H1 (cell line): ENCODE results near the gene PTPN2.

Source experiments
- BACH1 ChIP-seq: IDR thresholded peaks from 2 replicates; pipeline ENCODE4 v1.6.1; 2012; ENCODE audit warnings: low read length, improper control_type of control experiment
- BCL11A ChIP-seq, 2 experiments: IDR thresholded peaks; one replicate each; pipeline ENCODE4 v1.6.1; 2011; ENCODE audit warnings: low read depth in 2 of 2, low read length in 2 of 2, mild to moderate bottlenecking in 2 of 2
- HDAC6 ChIP-seq: IDR thresholded peaks from one replicate; pipeline ENCODE4 v1.7.1; 2012; ENCODE audit warnings: low read depth, mild to moderate bottlenecking, inconsistent platforms, low read length, moderate library complexity
- POLR2A ChIP-seq, 2 experiments: IDR thresholded peaks; 1 replicate in 1 of 2; 2 replicates in 1 of 2; pipeline ENCODE4 v1.6.1; 2011; ENCODE audit warnings: low read depth in 2 of 2, low read length in 2 of 2, mild to moderate bottlenecking in 2 of 2; ENCODE audit errors: control extremely low read depth in 1 of 2
- POU5F1 ChIP-seq: IDR thresholded peaks from 2 replicates; pipeline ENCODE4 v1.6.1; 2011; ENCODE audit warnings: low read depth, mild to moderate bottlenecking, low read length, moderate library complexity
- SIX5 ChIP-seq: IDR thresholded peaks from 2 replicates; pipeline ENCODE4 v1.6.1; 2011; ENCODE audit warnings: mild to moderate bottlenecking, low read depth, low read length
- SP1 ChIP-seq: IDR thresholded peaks from 2 replicates; pipeline ENCODE4 v1.6.1; 2011; ENCODE audit warnings: low read depth, low read length
- SP4 ChIP-seq: IDR thresholded peaks from 2 replicates; pipeline ENCODE4 v1.6.1; 2012; ENCODE audit warnings: low read length, inconsistent platforms
- SUZ12 ChIP-seq: fragments of 200-600 bp; sonication (generic); IDR thresholded peaks from 2 replicates; pipeline ENCODE4 v1.6.1; 2012; ENCODE audit warnings: mild to moderate bottlenecking, inconsistent platforms, low read length, moderate library complexity, mixed read lengths
- TBP ChIP-seq: IDR thresholded peaks from 2 replicates; pipeline ENCODE4 v1.6.1; 2011; ENCODE audit warnings: low read depth, low read length, improper control_type of control experiment
- TF ChIP-seq, protein P1 (sequence below): IDR thresholded peaks from 2 replicates; pipeline ENCODE4 v1.6.1; 2011; ENCODE audit warnings: low read length, improper control_type of control experiment

DNA sequence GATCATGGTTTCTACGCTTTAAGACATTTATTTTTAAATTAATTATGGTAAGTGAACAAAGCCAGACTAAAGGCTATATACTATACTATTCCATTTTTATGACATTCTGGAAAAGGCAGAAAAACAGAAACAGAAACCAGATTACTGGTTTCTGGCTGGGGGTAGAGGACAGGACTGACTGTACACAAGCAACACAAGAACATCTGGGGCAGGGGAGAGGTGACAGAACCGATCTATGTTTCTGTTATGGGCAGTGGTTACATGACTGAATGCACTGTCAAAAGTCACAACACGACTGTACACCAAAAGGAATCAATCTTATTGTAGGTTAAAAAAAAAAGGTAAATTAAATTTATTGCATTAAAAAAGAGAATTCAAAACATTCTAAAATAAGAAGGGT, 64.7 kb downstream of the PTPN2 start:
- TF ChIP-seq SP1 (no peak), BACH1 (no peak), BCL11A (IDR thresholded peaks at IDR 0.05; ENCODE audit: low read depth in 2 of 2, low read length in 2 of 2) (no peak), HDAC6 (no peak), POLR2A (IDR thresholded peaks at IDR 0.05; ENCODE audit: control extremely low read depth in 1 of 2, low read depth in 2 of 2, low read length in 2 of 2) (no peak), POU5F1 (no peak), SP4 (no peak), SUZ12 (no peak), TBP (no peak), SIX5 (no peak)
- TF ChIP-seq, protein P1, sequence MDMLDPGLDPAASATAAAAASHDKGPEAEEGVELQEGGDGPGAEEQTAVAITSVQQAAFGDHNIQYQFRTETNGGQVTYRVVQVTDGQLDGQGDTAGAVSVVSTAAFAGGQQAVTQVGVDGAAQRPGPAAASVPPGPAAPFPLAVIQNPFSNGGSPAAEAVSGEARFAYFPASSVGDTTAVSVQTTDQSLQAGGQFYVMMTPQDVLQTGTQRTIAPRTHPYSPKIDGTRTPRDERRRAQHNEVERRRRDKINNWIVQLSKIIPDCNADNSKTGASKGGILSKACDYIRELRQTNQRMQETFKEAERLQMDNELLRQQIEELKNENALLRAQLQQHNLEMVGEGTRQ = no peak
